C4-2B (cell line): Measurements from ENCODE around the gene ASCL1.

Experiments
- H3K27ac ChIP-seq: fragments of 450-650 bp; 2 replicates; pipeline ENCODE4 v1.5.1; 2017
- CTCF ChIP-seq: fragments of 450-650 bp; conservative IDR thresholded peaks from 2 replicates; pipeline ENCODE4 v1.5.1; 2017; ENCODE audit warnings: mild to moderate bottlenecking
- ZFX ChIP-seq: fragments of 450-650 bp; IDR thresholded peaks from 2 replicates; pipeline ENCODE4 v1.6.1; 2017

ASCL1 gene

GRCh38 chr12:102953221-102953620 is 4.3 kb upstream of the ASCL1 start:
- H3K27ac ChIP-seq = no peak overlapping the region
- TF ChIP-seq CTCF (no peak), ZFX (no peak)

- no peak overlapping the region for H3K27ac ChIP-seq
- no peak for TF ChIP-seq ZFX
These were observed 3.3 kb upstream of the ASCL1 start for GRCh38 chr12:102954134-102954533.

GRCh38 chr12:102955926-102956737 is 1.3 kb upstream of the ASCL1 start:
- TF ChIP-seq CTCF (no peak), ZFX (no peak)
- H3K27ac ChIP-seq = no peak overlapping the region

- H3K27ac ChIP-seq = no peak overlapping the region
- TF ChIP-seq CTCF (no peak), ZFX (no peak)
These were observed 641 bp upstream of the ASCL1 start for GRCh38 chr12:102956738-102957327.

GRCh38 chr12:102958073-102958829 is 777 bp downstream of the ASCL1 start:
- TF ChIP-seq ZFX = no peak
- TF ChIP-seq CTCF = no peak
- H3K27ac ChIP-seq = no peak overlapping the region

- H3K27ac ChIP-seq = no peak overlapping the region
- TF ChIP-seq ZFX (no peak), CTCF (no peak)
These were observed 1.3 kb downstream of the ASCL1 start for GRCh38 chr12:102958830-102959176.

- TF ChIP-seq CTCF (no peak), ZFX (no peak)
- H3K27ac ChIP-seq = no peak overlapping the region
These were observed 1.9 kb downstream of the ASCL1 start for GRCh38 chr12:102959391-102959790.
